GM12878 (cell line): ENCODE data around the gene PPIG. TPM values are rescaled to one million over a fixed set of nuclear protein-coding genes. Genes with fewer than 3 reads are reported as not detected.
"Not testable (repeated sequence)": the region's sequence is repeated elsewhere in the genome, so short reads cannot be mapped to it uniquely, and the experiment has no call there.

Experiments used
- ATAC-seq: fragments of 200-7000 bp; cut with Tn5 transposase; 3 replicates; pipeline ENCODE4 v1.9.1; 2020; ENCODE audit warnings: mild to moderate bottlenecking, moderate library complexity
- BruUV-seq: library from RNA; stranded (reverse); fragments of 400-500 nt; replicated peaks from 2 replicates; lab custom pipeline; 2021; lab: Mats Ljungman, UMichigan
- CTCF ChIA-PET: fragments of 300-600 bp; sonication (Branson Sonifier 250); formaldehyde crosslinking; extraction: SDS; loops from one replicate; lab custom pipeline; 2021; ENCODE audit warnings: inconsistent platforms; lab: Yijun Ruan, JAX
- POLR2A ChIA-PET: fragments of 350-600 bp; formaldehyde crosslinking; extraction: SDS; loops from one replicate; lab custom pipeline; 2021; ENCODE audit warnings: inconsistent platforms; lab: Charles Lee
- RAD21 ChIA-PET: fragments of 300-600 bp; sonication (Branson Sonifier 250); formaldehyde crosslinking; loops from one replicate; lab custom pipeline; 2023; ENCODE audit warnings: antibody characterized with exemption; ENCODE audit not compliant: unreplicated experiment; lab: Charles Lee
- SMC1A ChIA-PET: fragments of 300-600 bp; sonication (Branson Sonifier 250); formaldehyde crosslinking; loops from one replicate; lab custom pipeline; 2023; ENCODE audit not compliant: unreplicated experiment, uncharacterized antibody; lab: Charles Lee
- DNase-seq: peaks from one replicate; pipeline ENCODE4 v3.0.0-alpha.2; 2011; ENCODE audit warnings: low read depth, low spot score
- FAIRE-seq: peaks from 3 replicates; lab custom pipeline; 2011; peaks lifted over from hg19 to GRCh38; lab: Jason Lieb, UNC
- H2AFZ ChIP-seq: 2 replicates; pipeline ENCODE4 v1.6.0; 2011; ENCODE audit warnings: low read depth, low read length, control low read depth; ENCODE audit not compliant: control insufficient read depth
- H3K27ac ChIP-seq: 2 replicates; pipeline ENCODE4 v1.5.1; 2011; ENCODE audit warnings: control low read depth; ENCODE audit not compliant: control insufficient read depth, insufficient read depth
- H3K27me3 ChIP-seq, 2 experiments: replicated peaks in 1 of 2; 2 replicates each; pipeline versions ENCODE4 v1.6.0 to v1.6.1; 2011; ENCODE audit warnings: low read length in 1 of 2; ENCODE audit not compliant: control insufficient read depth in 2 of 2, insufficient read depth in 2 of 2
- H3K36me3 ChIP-seq, 2 experiments: 2 replicates each; pipeline ENCODE4 v1.5.1; 2011; ENCODE audit warnings: low read length in 1 of 2; ENCODE audit not compliant: control insufficient read depth in 2 of 2, insufficient read depth in 2 of 2
- H3K4me1 ChIP-seq: 2 replicates; pipeline ENCODE4 v1.6.1; 2011; ENCODE audit warnings: mild to moderate bottlenecking, low read length, moderate library complexity, mixed read lengths; ENCODE audit not compliant: control insufficient read depth, insufficient read depth
- H3K4me2 ChIP-seq: 2 replicates; pipeline ENCODE4 v1.6.0; 2011; ENCODE audit warnings: control low read depth; ENCODE audit not compliant: control insufficient read depth, insufficient read depth
- H3K4me3 ChIP-seq: fragments of 200-600 bp; sonication (generic); 2 replicates; pipeline ENCODE4 v1.5.1; 2016
- H3K79me2 ChIP-seq: 2 replicates; pipeline ENCODE4 v1.6.0; 2011; ENCODE audit warnings: low read length; ENCODE audit not compliant: control insufficient read depth, insufficient read depth
- H3K9ac ChIP-seq: 2 replicates; pipeline ENCODE4 v1.8.0; 2011; ENCODE audit warnings: low read length, control low read depth, mixed read lengths; ENCODE audit not compliant: control insufficient read depth, insufficient read depth
- H3K9me3 ChIP-seq: replicated peaks from 3 replicates; pipeline ENCODE4 v1.5.1; 2011; ENCODE audit warnings: mild to moderate bottlenecking, low read length; ENCODE audit not compliant: control insufficient read depth, insufficient read depth
- H4K20me1 ChIP-seq: 2 replicates; pipeline ENCODE4 v1.6.0; 2011; ENCODE audit not compliant: control insufficient read depth, insufficient read depth
- CHD4 ChIP-seq: fragments of 200-600 bp; sonication (generic); IDR thresholded peaks from 2 replicates; pipeline ENCODE4 v1.6.1; 2016; ENCODE audit warnings: mild to moderate bottlenecking
- IKZF2 ChIP-seq, 2 experiments: fragments of 450-650 bp; IDR thresholded peaks; 2 replicates each; pipeline ENCODE4 v1.6.1; 2017; ENCODE audit warnings: mild to moderate bottlenecking in 2 of 2, moderate library complexity in 2 of 2
- JUND ChIP-seq: IDR thresholded peaks from 2 replicates; pipeline ENCODE4 v1.6.1; 2012; ENCODE audit warnings: low read depth, mild to moderate bottlenecking, low read length, improper control_type of control experiment, moderate library complexity
- WGBS: methylation state at CpG from one replicate; pipeline ENCODE4 v1.1.6; 2016; ENCODE audit warnings: low lambda C conversion rate; ENCODE audit not compliant: insufficient replicate concordance, insufficient coverage; ENCODE audit errors: missing lambda C conversion rate; 5-methylcytosine and 5-hydroxymethylcytosine counted together
- in situ Hi-C: fragments of 300-500 bp; cut with MboI; formaldehyde crosslinking; loops from 9 replicates; pipeline ENCODE4 v1.14.3; 2018; ENCODE audit warnings: mixed read lengths
- intact Hi-C: fragments of 100-400 bp; cut with micrococcal nuclease; formaldehyde crosslinking; loops from one replicate; pipeline ENCODE4 v1.14.2; 2022; ENCODE audit not compliant: unreplicated experiment
- polyA plus RNA-seq, 11 experiments: library from polyadenylated mRNA; depleted of rRNA in 4 of 11; unstranded in 6 of 11; stranded (reverse) in 5 of 11; fragments of >200 nt; fragmentation: Nextera tagmentation in 4 of 11; fragmentation: Illumina TruSeq in 1 of 11; extraction: Ambion mirVana in 4 of 11; extraction: Trizol in 1 of 11; gene quantifications; 1 replicate in 1 of 11; 2 replicates in 10 of 11; pipeline versions ENCODE4 v1.2.1 to v1.2.3, GENCODE V29; 2011 to 2016; ENCODE audit warnings: inconsistent platforms in 2 of 11, missing spikeins in 2 of 11, low read depth in 1 of 11
- total RNA-seq, 4 experiments: library from RNA; depleted of rRNA in 3 of 4; stranded (reverse); fragments of >200 nt in 3 of 4; fragmentation: Illumina TruSeq in 1 of 4; extraction: Trizol in 1 of 4; gene quantifications; 2 replicates each; pipeline versions ENCODE4 v1.2.1 to v1.2.3, GENCODE V29; 2013 to 2021
- TF ChIP-seq, protein P1 (sequence below): fragments of 450-650 bp; IDR thresholded peaks from 2 replicates; pipeline ENCODE4 v1.6.1; 2017; ENCODE audit warnings: mild to moderate bottlenecking, moderate library complexity

The PPIG gene
- total and polyA plus RNA-seq, 10 of the 15 experiments (the other 5 are each of a cell fraction or from before 2014, with no cell fraction given) = 22.3 to 147 (median 95.2) TPM

DNA sequence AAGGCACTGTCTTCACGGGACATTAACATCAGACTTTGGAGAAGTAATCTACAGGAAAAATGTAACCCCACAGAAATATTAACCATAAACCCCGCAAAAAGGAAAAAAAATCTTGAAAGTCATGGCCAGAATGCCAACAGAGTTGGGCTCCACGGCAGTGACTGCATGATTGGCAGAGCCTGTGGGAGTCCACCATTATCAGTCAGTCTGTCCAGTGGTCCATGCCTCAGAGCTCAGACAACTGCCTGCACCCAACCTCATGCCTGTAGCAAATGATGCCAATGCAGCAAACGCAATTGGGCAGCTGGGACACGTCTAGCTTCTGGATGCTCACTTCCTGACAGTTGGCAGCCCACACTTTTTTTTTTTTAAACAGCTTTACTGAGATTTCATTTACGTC lies 5.1 kb upstream of the PPIG start (continued):
- TF ChIP-seq, protein P1, sequence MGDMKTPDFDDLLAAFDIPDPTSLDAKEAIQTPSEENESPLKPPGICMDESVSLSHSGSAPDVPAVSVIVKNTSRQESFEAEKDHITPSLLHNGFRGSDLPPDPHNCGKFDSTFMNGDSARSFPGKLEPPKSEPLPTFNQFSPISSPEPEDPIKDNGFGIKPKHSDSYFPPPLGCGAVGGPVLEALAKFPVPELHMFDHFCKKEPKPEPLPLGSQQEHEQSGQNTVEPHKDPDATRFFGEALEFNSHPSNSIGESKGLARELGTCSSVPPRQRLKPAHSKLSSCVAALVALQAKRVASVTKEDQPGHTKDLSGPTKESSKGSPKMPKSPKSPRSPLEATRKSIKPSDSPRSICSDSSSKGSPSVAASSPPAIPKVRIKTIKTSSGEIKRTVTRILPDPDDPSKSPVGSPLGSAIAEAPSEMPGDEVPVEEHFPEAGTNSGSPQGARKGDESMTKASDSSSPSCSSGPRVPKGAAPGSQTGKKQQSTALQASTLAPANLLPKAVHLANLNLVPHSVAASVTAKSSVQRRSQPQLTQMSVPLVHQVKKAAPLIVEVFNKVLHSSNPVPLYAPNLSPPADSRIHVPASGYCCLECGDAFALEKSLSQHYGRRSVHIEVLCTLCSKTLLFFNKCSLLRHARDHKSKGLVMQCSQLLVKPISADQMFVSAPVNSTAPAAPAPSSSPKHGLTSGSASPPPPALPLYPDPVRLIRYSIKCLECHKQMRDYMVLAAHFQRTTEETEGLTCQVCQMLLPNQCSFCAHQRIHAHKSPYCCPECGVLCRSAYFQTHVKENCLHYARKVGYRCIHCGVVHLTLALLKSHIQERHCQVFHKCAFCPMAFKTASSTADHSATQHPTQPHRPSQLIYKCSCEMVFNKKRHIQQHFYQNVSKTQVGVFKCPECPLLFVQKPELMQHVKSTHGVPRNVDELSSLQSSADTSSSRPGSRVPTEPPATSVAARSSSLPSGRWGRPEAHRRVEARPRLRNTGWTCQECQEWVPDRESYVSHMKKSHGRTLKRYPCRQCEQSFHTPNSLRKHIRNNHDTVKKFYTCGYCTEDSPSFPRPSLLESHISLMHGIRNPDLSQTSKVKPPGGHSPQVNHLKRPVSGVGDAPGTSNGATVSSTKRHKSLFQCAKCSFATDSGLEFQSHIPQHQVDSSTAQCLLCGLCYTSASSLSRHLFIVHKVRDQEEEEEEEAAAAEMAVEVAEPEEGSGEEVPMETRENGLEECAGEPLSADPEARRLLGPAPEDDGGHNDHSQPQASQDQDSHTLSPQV = no peak
- TF ChIP-seq JUND (no peak), CHD4 (no peak), IKZF2 (IDR thresholded peaks at IDR 0.05) (no peak)

DNA sequence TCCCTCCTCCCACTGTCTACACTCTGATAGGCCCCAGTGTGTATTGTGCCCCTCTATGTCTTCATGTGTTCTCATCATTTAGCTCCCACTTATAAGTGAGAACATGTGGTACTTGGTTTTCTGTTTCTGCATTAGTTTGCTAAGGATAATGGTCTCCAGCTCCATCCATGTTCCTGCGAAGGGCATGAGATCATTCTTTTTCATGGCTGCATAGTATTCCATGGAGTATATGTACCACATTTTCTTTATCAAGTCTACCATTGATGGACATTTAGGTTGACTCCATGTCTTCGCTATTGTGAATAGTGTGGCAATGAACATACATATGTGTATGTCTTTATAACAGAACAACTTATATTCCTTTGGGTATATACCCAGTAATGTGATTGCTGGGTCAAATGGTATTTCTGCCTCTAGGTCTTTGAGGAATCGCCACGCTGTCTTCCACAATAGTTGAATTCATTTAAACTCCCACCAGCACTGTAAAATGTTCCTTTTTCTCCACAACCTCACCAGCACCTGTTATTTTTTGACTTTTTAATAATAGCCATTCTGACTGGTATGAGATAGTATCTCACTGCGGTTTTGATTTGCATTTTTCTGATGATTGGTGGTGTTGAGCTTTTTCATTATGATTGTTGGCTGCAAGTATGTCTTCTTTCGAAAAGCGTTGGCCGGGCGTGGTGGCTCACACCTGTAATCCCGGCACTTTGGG lies 1.4 kb upstream of the PPIG start:
- not testable (repeated sequence) for H3K4me3 ChIP-seq
- POLR2A ChIA-PET = interaction anchor here (0.6 to 2.6 kb wide), 2 partner anchors 11 to 63 kb away, joined by 3 to 25 read pairs; partner anchors contain the start of gene FASTKD1

More for the DNA sequence above, 1.4 kb upstream of the PPIG start:
- H3K36me3 ChIP-seq, H4K20me1 ChIP-seq, H3K4me2 ChIP-seq, H3K9me3 ChIP-seq, FAIRE-seq, ATAC-seq, BruUV-seq, intact Hi-C loops, H3K9ac ChIP-seq, DNase-seq, H2AFZ ChIP-seq, in situ Hi-C loops, H3K27me3 ChIP-seq, H3K27ac ChIP-seq, H3K4me1 ChIP-seq, RAD21 ChIA-PET: not testable (repeated sequence)
- ChIA-PET SMC1A (interaction anchor here (3.0 kb wide), 1 partner anchor 10 kb away, joined by 26 read pairs; the partner anchor contains the start of gene FASTKD1), CTCF (interaction anchor here (2.7 kb wide), 1 partner anchor 9 kb away, joined by 17 read pairs; the partner anchor contains the start of gene FASTKD1)
- H3K79me2 ChIP-seq = peaks cover 33% of the 10 kb centered on the region
- 66% methylated on average over 10 of the region's 10 CpGs for WGBS
